Renal pelvis (tissue), 4 donors: ENCODE results near the gene CCDC33. TPM values are rescaled to one million over a fixed set of nuclear protein-coding genes. Genes with fewer than 3 reads are reported as not detected.

ENCODE experiments used
- DNase-seq: peaks from one replicate; pipeline ENCODE4 v3.0.0-alpha.2; 2013
- polyA plus RNA-seq, 3 donors: library from polyadenylated mRNA; unstranded; fragments of 120-200 nt; gene quantifications; one replicate each; pipeline ENCODE4 v1.2.1, GENCODE V29; 2013; ENCODE audit not compliant: insufficient read length in 3 of 3

Gene CCDC33
- polyA plus RNA-seq, 3 donors: 4.7 to 9.1 (median 8.7) TPM

GRCh38 chr15:74312445-74313007 is 76.4 kb downstream of the CCDC33 start:
- DNase-seq: no peak

- DNase-seq: no peak
These were observed 77.8 kb downstream of the CCDC33 start for GRCh38 chr15:74313889-74314288.

GRCh38 chr15:74314795-74315438 is 78.8 kb downstream of the CCDC33 start:
- no peak for DNase-seq

- no peak for DNase-seq
These were observed 79.5 kb downstream of the CCDC33 start for GRCh38 chr15:74315626-74316025.

GRCh38 chr15:74316141-74316540 is 80.0 kb downstream of the CCDC33 start:
- no peak for DNase-seq

- peak; percentile 83 for DNase-seq
These were observed 81.8 kb downstream of the CCDC33 start for GRCh38 chr15:74317820-74318375.

- no peak for DNase-seq
These were observed 82.4 kb downstream of the CCDC33 start for GRCh38 chr15:74318376-74319137.

- DNase-seq: no peak
These were observed 83.0 kb downstream of the CCDC33 start for GRCh38 chr15:74319138-74319460.

GRCh38 chr15:74319596-74320351 is 83.6 kb downstream of the CCDC33 start:
- DNase-seq: no peak

GRCh38 chr15:74320352-74321247 is 84.5 kb downstream of the CCDC33 start:
- DNase-seq: no peak

- peak; percentile 53 for DNase-seq
These were observed 86.5 kb downstream of the CCDC33 start for GRCh38 chr15:74322558-74323180.

- DNase-seq: no peak
These were observed 88.6 kb downstream of the CCDC33 start for GRCh38 chr15:74324714-74325113.

- no peak for DNase-seq
These were observed 90.6 kb downstream of the CCDC33 start for GRCh38 chr15:74326746-74327145.

GRCh38 chr15:74327756-74328155 is 91.6 kb downstream of the CCDC33 start:
- no peak for DNase-seq

- DNase-seq: no peak
These were observed 92.4 kb downstream of the CCDC33 start for GRCh38 chr15:74328331-74329056.

GRCh38 chr15:74330861-74331408 is 94.8 kb downstream of the CCDC33 start:
- DNase-seq: no peak

GRCh38 chr15:74332011-74332410 is 95.9 kb downstream of the CCDC33 start:
- no peak for DNase-seq

GRCh38 chr15:74332611-74333010 is 96.5 kb downstream of the CCDC33 start:
- DNase-seq: no peak

GRCh38 chr15:74333093-74333492 is 97.0 kb downstream of the CCDC33 start:
- DNase-seq: no peak

- no peak for DNase-seq
These were observed 97.5 kb downstream of the CCDC33 start for GRCh38 chr15:74333662-74334061.
